Neural progenitor cell (in vitro differentiated cells): ENCODE data around the gene IST1. TPM values are rescaled to one million over a fixed set of nuclear protein-coding genes. Genes with fewer than 3 reads are reported as not detected.

Experiments used
- DNase-seq: peaks from one replicate; pipeline ENCODE4 v3.0.0-alpha.2; 2016; ENCODE audit warnings: low spot score
- H2AFZ ChIP-seq: fragments of 200-600 bp; sonication (generic); replicated peaks from 2 replicates; pipeline ENCODE4 v1.6.1; 2016; ENCODE audit warnings: antibody characterized with exemption
- H3F3A ChIP-seq: fragments of 200-600 bp; sonication (generic); 2 replicates; pipeline ENCODE4 v1.6.1; 2016; ENCODE audit warnings: antibody characterized with exemption, low read depth
- H3K27ac ChIP-seq: fragments of 200-600 bp; sonication (generic); 2 replicates; pipeline ENCODE4 v1.5.1; 2016; ENCODE audit warnings: mild to moderate bottlenecking
- H3K27me3 ChIP-seq: fragments of 200-600 bp; sonication (generic); 2 replicates; pipeline ENCODE4 v1.6.1; 2016; ENCODE audit warnings: mild to moderate bottlenecking, moderate library complexity
- H3K36me3 ChIP-seq: fragments of 200-600 bp; sonication (generic); 2 replicates; pipeline ENCODE4 v1.5.1; 2016
- H3K4me1 ChIP-seq: fragments of 200-600 bp; sonication (generic); 2 replicates; pipeline ENCODE4 v1.6.1; 2016; ENCODE audit warnings: mixed run types
- H3K4me2 ChIP-seq: fragments of 200-600 bp; sonication (generic); 2 replicates; pipeline ENCODE4 v1.6.1; 2016
- H3K4me3 ChIP-seq: fragments of 200-600 bp; sonication (generic); 2 replicates; pipeline ENCODE4 v1.5.1; 2016
- H3K79me2 ChIP-seq: fragments of 200-600 bp; sonication (generic); 2 replicates; pipeline ENCODE4 v1.6.1; 2016; ENCODE audit warnings: low read depth
- H3K9ac ChIP-seq: fragments of 200-600 bp; sonication (generic); 2 replicates; pipeline ENCODE4 v1.6.1; 2016
- H3K9me3 ChIP-seq: fragments of 200-600 bp; sonication (generic); 2 replicates; pipeline ENCODE4 v1.5.1; 2016; ENCODE audit warnings: low read depth
- H4K20me1 ChIP-seq: fragments of 200-600 bp; sonication (generic); 2 replicates; pipeline ENCODE4 v1.6.1; 2016; ENCODE audit warnings: low read depth
- H3K27ac Mint-ChIP-seq: 3 replicates; pipeline ENCODE4 v1.8.0; 2021; ENCODE audit warnings: mixed read lengths
- H3K27me3 Mint-ChIP-seq: 2 replicates; pipeline ENCODE4 v1.8.0; 2022; ENCODE audit warnings: low read depth, mild to moderate bottlenecking, inconsistent platforms, moderate library complexity, mixed read lengths; ENCODE audit not compliant: insufficient read depth
- H3K36me3 Mint-ChIP-seq: 3 replicates; pipeline ENCODE4 v1.8.0; 2021; ENCODE audit warnings: mixed read lengths
- H3K4me1 Mint-ChIP-seq: 3 replicates; pipeline ENCODE4 v1.8.0; 2021; ENCODE audit warnings: mixed read lengths
- H3K4me3 Mint-ChIP-seq: 3 replicates; pipeline ENCODE4 v1.8.0; 2021; ENCODE audit warnings: mild to moderate bottlenecking, moderate library complexity, mixed read lengths
- H3K9me3 Mint-ChIP-seq: 3 replicates; pipeline ENCODE4 v1.8.0; 2020; ENCODE audit warnings: mixed read lengths
- CTCF ChIP-seq: fragments of 200-600 bp; sonication (generic); IDR thresholded peaks from 2 replicates; pipeline ENCODE4 v1.5.1; 2017; ENCODE audit warnings: antibody characterized with exemption, mild to moderate bottlenecking
- EZH2 ChIP-seq: fragments of 200-600 bp; sonication (generic); IDR thresholded peaks from 2 replicates; pipeline ENCODE4 v1.6.1; 2017; ENCODE audit warnings: antibody characterized with exemption, mild to moderate bottlenecking, moderate library complexity
- EZH2phosphoT487 ChIP-seq: fragments of 200-600 bp; sonication (generic); IDR thresholded peaks from 2 replicates; pipeline ENCODE4 v1.6.1; 2017; ENCODE audit warnings: antibody characterized with exemption
- total RNA-seq: library from RNA; depleted of rRNA; stranded (reverse); fragments of >200 nt; gene quantifications from 2 replicates; pipeline ENCODE4 v1.2.3, GENCODE V29; 2015; ENCODE audit warnings: low replicate concordance

IST1 gene
- total RNA-seq, 1 donor from 2014 or later, result 400 TPM

- no peaks in the 10 kb centered on the region for H3K9me3 Mint-ChIP-seq
- Histone ChIP-seq H2AFZ (no peak overlapping the region), H3K9me3 (no peaks in the 10 kb centered on the region), H4K20me1 (peaks cover 80% of the 10 kb centered on the region), H3K4me1 (peaks cover 16% of the 10 kb centered on the region), H3K9ac (no peak overlapping the region), H3K4me3 (no peak overlapping the region), H3K79me2 (peaks cover 38% of the 10 kb centered on the region), H3K27ac (no peak overlapping the region), H3K36me3 (peaks cover 7% of the 10 kb centered on the region), H3K4me2 (no peak overlapping the region), H3F3A (peaks cover 29% of the 10 kb centered on the region), H3K27me3 (no peaks in the 10 kb centered on the region)
- DNase-seq, result no peak
- no peak overlapping the region for H3K4me3 Mint-ChIP-seq
- H3K27me3 Mint-ChIP-seq, result peaks cover 2% of the 10 kb centered on the region
- peaks cover 28% of the 10 kb centered on the region for H3K36me3 Mint-ChIP-seq
- TF ChIP-seq EZH2phosphoT487, result no peak
- no peak for TF ChIP-seq EZH2
- no peak for TF ChIP-seq CTCF
- no peak overlapping the region for H3K27ac Mint-ChIP-seq
- peaks cover 13% of the 10 kb centered on the region for H3K4me1 Mint-ChIP-seq
Measured at GRCh38 chr16:71929048-71929447, 33.7 kb downstream of the IST1 start.

GRCh38 chr16:71930013-71930563, 34.8 kb downstream of the IST1 start:
- TF ChIP-seq CTCF (no peak), EZH2 (no peak), EZH2phosphoT487 (no peak)
- Histone ChIP-seq H3K9me3 (no peaks in the 10 kb centered on the region), H3K27me3 (no peaks in the 10 kb centered on the region), H3K4me3 (no peak overlapping the region), H3K4me1 (peaks cover 26% of the 10 kb centered on the region), H3K27ac (no peak overlapping the region), H3K79me2 (peaks cover 37% of the 10 kb centered on the region), H3K36me3 (no peaks in the 10 kb centered on the region), H3F3A (peaks cover 39% of the 10 kb centered on the region), H3K4me2 (no peak overlapping the region), H2AFZ (no peak overlapping the region), H4K20me1 (peaks cover 83% of the 10 kb centered on the region), H3K9ac (no peak overlapping the region)
- H3K4me1 Mint-ChIP-seq, result peaks cover 21% of the 10 kb centered on the region
- no peak overlapping the region for H3K4me3 Mint-ChIP-seq
- H3K27me3 Mint-ChIP-seq, result peaks cover 2% of the 10 kb centered on the region
- DNase-seq, result no peak
- no peaks in the 10 kb centered on the region for H3K9me3 Mint-ChIP-seq
- peaks cover 25% of the 10 kb centered on the region for H3K36me3 Mint-ChIP-seq
- H3K27ac Mint-ChIP-seq, result no peak overlapping the region

GRCh38 chr16:71931001-71931400, 35.7 kb downstream of the IST1 start:
- H3K36me3 Mint-ChIP-seq, result peaks cover 25% of the 10 kb centered on the region
- Histone ChIP-seq H3K36me3 (no peaks in the 10 kb centered on the region), H3K4me3 (no peak overlapping the region), H3K79me2 (peaks cover 37% of the 10 kb centered on the region), H3K27ac (no peak overlapping the region), H4K20me1 (peaks cover 86% of the 10 kb centered on the region), H2AFZ (no peak overlapping the region), H3F3A (peaks cover 39% of the 10 kb centered on the region), H3K9ac (no peak overlapping the region), H3K4me2 (no peak overlapping the region), H3K27me3 (no peaks in the 10 kb centered on the region), H3K9me3 (no peaks in the 10 kb centered on the region), H3K4me1 (peaks cover 26% of the 10 kb centered on the region)
- H3K4me1 Mint-ChIP-seq, result peaks cover 26% of the 10 kb centered on the region
- H3K9me3 Mint-ChIP-seq, result no peaks in the 10 kb centered on the region
- TF ChIP-seq EZH2 (no peak), CTCF (no peak), EZH2phosphoT487 (no peak)
- H3K27me3 Mint-ChIP-seq, result peaks cover 2% of the 10 kb centered on the region
- no peak overlapping the region for H3K4me3 Mint-ChIP-seq
- H3K27ac Mint-ChIP-seq, result no peak overlapping the region
- no peak for DNase-seq
